OCI-LY3 (cell line): ENCODE data around the gene USHBP1.

ENCODE experiments used
- H2AFZ ChIP-seq: fragments of 200-600, 300-600 bp; shearing (Covaris generic); 2 replicates; pipeline ENCODE4 v1.6.0; 2014; ENCODE audit warnings: antibody characterized with exemption, low read depth, low read length
- H3K27ac ChIP-seq: fragments of 200-600, 300-600 bp; sonication (generic); 2 replicates; pipeline ENCODE4 v1.5.1; 2014; ENCODE audit warnings: mild to moderate bottlenecking, low read length, moderate library complexity, mixed read lengths
- H3K27me3 ChIP-seq: fragments of 200-600, 300-600 bp; sonication (generic); 2 replicates; pipeline ENCODE4 v1.6.1; 2014; ENCODE audit warnings: low read depth, low read length, mixed read lengths
- H3K36me3 ChIP-seq: fragments of 200-600, 300-600 bp; sonication (generic); replicated peaks from 2 replicates; pipeline ENCODE3; 2014; ENCODE audit warnings: low read depth, low read length, mixed read lengths
- H3K4me1 ChIP-seq: fragments of 300-600, 200-600 bp; sonication (generic); 2 replicates; pipeline ENCODE4 v1.6.1; 2014; ENCODE audit warnings: low read length, mixed read lengths
- H3K4me2 ChIP-seq: fragments of 200-600, 300-600 bp; sonication (generic); 2 replicates; pipeline ENCODE4 v1.6.1; 2014; ENCODE audit warnings: low read length, mixed read lengths
- H3K4me3 ChIP-seq: fragments of 300-600, 200-600 bp; sonication (generic); 2 replicates; pipeline ENCODE4 v1.5.1; 2014; ENCODE audit warnings: antibody characterized with exemption, mild to moderate bottlenecking, low read length, moderate library complexity
- H3K79me2 ChIP-seq: fragments of 300-600, 200-600 bp; shearing (Covaris generic); 2 replicates; pipeline ENCODE4 v1.6.1; 2014; ENCODE audit warnings: mild to moderate bottlenecking, low read length, mixed read lengths
- H3K9ac ChIP-seq: fragments of 300-600, 200-600 bp; shearing (Covaris generic); 2 replicates; pipeline ENCODE4 v1.6.0; 2014; ENCODE audit warnings: mild to moderate bottlenecking, low read length, moderate library complexity
- H3K9me3 ChIP-seq: fragments of 200-600, 300-600 bp; shearing (Covaris generic); 2 replicates; pipeline ENCODE4 v1.6.1; 2014; ENCODE audit warnings: low read length, mixed read lengths; ENCODE audit not compliant: insufficient read depth
- H4K20me1 ChIP-seq: fragments of 200-600, 300-600 bp; sonication (generic); 2 replicates; pipeline ENCODE4 v1.6.1; 2016; ENCODE audit warnings: low read length, mixed read lengths; ENCODE audit not compliant: insufficient read depth
- CTCF ChIP-seq: fragments of 200-600, 300-600 bp; sonication (generic); IDR thresholded peaks from 2 replicates; pipeline ENCODE4 v1.5.1; 2014; ENCODE audit warnings: antibody characterized with exemption, low read length, low read depth
- EZH2phosphoT487 ChIP-seq: fragments of 200-600 bp; shearing (Covaris generic); IDR thresholded peaks from 2 replicates; pipeline ENCODE4 v1.6.1; 2018; ENCODE audit warnings: antibody characterized with exemption, mixed run types, low read depth

Gene USHBP1

GRCh38 chr19:17254636-17255035, 9.9 kb downstream of the USHBP1 start:
- Histone ChIP-seq H3K9ac (no peak overlapping the region), H3K27ac (no peak overlapping the region), H3K4me1 (no peaks in the 10 kb centered on the region)

GRCh38 chr19:17249887-17250548, 14.5 kb downstream of the USHBP1 start:
- no peaks in the 10 kb centered on the region for H3K9me3 ChIP-seq
- H3K4me3 ChIP-seq: no peak overlapping the region
- TF ChIP-seq CTCF: no peak
- TF ChIP-seq EZH2phosphoT487: no peak
- no peaks in the 10 kb centered on the region for H3K36me3 ChIP-seq
- no peak overlapping the region for H3K9ac ChIP-seq
- no peak overlapping the region for H3K27ac ChIP-seq
- peaks cover 3% of the 10 kb centered on the region; the same call in 1 of the 2 replicates for H3K79me2 ChIP-seq
- H3K4me2 ChIP-seq: no peak overlapping the region
- H4K20me1 ChIP-seq: no peaks in the 10 kb centered on the region
- no peak overlapping the region for H2AFZ ChIP-seq
- H3K27me3 ChIP-seq: peaks cover 4% of the 10 kb centered on the region; the same call in 1 of the 2 replicates
- peaks cover 8% of the 10 kb centered on the region for H3K4me1 ChIP-seq

More at GRCh38 chr19:17254636-17255035, 9.9 kb downstream of the USHBP1 start:
- H3K9me3 ChIP-seq: no peaks in the 10 kb centered on the region
- no peak overlapping the region for H3K4me3 ChIP-seq
- no peaks in the 10 kb centered on the region for H4K20me1 ChIP-seq
- TF ChIP-seq CTCF (no peak), EZH2phosphoT487 (no peak)
- H3K27me3 ChIP-seq: no peaks in the 10 kb centered on the region
- H2AFZ ChIP-seq: no peak overlapping the region
- H3K4me2 ChIP-seq: no peak overlapping the region
- no peaks in the 10 kb centered on the region for H3K36me3 ChIP-seq
- H3K79me2 ChIP-seq: no peaks in the 10 kb centered on the region

DNA sequence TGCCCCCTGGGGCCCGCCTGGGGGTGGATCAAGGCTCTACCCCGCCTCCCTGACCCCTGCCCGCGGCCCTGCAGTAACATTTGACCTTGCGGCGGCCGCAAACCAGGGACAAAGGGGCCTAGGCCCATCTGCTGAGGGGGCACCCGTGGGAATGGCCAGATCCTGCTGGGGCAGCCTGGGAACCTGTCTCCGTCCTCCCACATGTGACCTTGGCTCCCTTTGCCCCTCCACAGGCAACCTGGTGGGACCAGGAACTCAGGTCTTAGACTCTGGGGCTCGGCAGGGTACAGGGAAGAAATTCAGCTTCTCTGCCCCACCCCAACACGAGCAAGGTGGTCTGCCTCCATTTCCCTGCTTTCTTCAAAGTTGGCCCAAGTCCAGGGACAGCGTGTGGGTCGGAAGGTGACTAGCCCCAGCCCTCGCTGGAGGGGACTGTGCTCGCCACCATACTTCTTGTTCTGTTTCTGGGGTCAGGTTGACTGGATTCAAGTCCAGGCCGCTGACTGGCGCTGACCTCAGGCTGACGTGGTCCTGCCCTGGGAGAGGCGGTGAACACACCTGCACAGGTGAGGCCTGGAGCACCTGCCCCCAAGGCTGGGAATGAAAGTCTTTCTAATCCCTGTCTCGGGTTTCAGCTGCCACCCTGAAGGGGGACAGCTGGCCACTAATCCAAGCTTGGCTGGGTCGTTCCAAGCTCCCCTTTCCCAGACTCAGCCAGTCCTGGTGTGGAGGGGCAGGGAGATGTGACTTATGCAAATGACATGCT, 16.4 kb downstream of the USHBP1 start:
- no peak overlapping the region for H2AFZ ChIP-seq
- H3K36me3 ChIP-seq: no peaks in the 10 kb centered on the region
- no peaks in the 10 kb centered on the region for H3K9me3 ChIP-seq
- H3K4me3 ChIP-seq: no peak overlapping the region
- peaks cover 4% of the 10 kb centered on the region; the same call in 1 of the 2 replicates for H3K27me3 ChIP-seq
- TF ChIP-seq CTCF (no peak), EZH2phosphoT487 (no peak)
- peaks cover 2% of the 10 kb centered on the region; the same call in 1 of the 2 replicates for H4K20me1 ChIP-seq
- peaks cover 18% of the 10 kb centered on the region for H3K4me1 ChIP-seq
- no peak overlapping the region for H3K27ac ChIP-seq
- no peak overlapping the region for H3K4me2 ChIP-seq
- no peak overlapping the region for H3K9ac ChIP-seq
- H3K79me2 ChIP-seq: peaks cover 20% of the 10 kb centered on the region; the same call in 1 of the 2 replicates
